SIG-M5 (cell line): ENCODE data around the gene NDUFA12.

Experiments
- DNase-seq: peaks from one replicate; lab custom pipeline; 2025; lab: John Stamatoyannopoulos, UW

The NDUFA12 gene

DNA sequence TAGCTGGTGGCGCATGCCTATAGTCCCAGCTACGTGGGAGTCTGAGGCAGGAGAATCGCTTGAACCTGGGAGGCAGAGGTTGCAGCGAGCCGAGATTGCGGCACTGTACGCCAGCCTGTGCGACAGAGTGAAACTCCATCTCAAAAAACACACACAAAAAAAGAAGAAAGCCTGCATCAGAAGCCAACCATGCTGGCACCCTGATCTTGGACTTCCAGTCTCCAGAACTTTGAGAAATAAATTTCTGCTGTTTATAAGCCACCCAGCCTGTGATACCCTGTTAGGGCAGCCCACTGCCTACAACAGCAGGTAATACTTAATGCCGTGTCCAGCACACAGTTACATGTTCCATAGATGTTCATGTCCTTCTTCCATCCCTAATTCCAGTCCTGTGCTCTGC lies 62.7 kb downstream of the NDUFA12 start:
- DNase-seq, result no peak

DNA sequence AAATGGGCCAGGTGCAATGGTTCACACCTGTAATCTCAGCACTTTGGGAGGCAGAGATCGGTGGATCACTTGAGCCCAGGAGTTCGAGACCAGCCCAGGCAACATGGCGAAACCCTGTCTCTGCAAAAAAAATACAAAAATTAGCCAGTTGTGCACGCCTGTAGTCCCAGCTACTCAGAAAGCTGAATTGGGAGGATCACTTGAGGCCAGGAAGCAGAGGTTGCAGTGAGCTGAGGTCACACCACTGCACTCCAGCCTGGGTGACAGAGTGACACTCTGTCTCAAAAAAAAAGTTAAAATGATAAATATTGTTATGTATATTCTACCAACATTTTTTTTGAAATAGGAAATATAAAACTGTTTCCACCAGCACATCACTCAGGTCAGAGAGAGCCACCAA lies 64.9 kb downstream of the NDUFA12 start:
- DNase-seq, result no peak

DNA sequence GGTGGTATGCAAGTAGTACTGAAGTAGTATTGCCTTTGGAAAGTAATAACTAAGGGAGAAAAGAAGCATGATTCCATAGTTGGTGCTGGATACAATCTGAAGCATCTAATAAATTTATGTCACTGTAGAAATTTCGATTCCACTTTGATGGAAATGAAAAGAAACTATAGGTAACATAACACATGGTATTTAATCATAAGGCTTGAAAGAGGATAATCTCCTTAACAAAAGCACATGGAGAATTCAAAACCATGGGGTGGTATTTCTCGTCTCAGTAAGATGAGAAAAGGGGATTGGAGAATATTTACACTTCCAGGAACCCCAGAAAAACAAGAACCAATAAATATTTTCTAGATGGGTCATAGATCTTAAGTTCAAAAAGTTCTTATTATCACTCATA lies 72.7 kb downstream of the NDUFA12 start:
- no peak for DNase-seq

DNA sequence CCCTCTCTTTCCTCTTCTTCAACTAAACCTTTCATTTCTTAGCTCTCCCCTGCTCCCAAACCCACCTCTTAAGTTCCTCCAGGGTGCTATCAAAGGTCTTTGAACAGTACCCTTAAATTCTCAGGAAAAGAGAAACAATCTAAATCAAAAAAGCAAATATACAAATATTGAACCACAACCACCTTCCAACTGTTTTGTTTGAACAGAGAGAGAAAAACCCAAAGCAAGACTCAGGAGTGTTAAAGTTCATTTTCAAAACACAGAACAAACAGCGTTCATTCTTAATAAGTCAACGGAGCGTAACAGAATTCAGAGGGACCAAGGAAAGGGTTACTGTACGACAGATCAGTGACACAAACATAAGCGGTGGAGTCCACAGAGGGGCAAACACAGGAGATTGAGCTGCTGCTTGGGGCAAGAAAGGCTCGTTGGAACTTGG lies 73.3 kb downstream of the NDUFA12 start:
- DNase-seq, result no peak

DNA sequence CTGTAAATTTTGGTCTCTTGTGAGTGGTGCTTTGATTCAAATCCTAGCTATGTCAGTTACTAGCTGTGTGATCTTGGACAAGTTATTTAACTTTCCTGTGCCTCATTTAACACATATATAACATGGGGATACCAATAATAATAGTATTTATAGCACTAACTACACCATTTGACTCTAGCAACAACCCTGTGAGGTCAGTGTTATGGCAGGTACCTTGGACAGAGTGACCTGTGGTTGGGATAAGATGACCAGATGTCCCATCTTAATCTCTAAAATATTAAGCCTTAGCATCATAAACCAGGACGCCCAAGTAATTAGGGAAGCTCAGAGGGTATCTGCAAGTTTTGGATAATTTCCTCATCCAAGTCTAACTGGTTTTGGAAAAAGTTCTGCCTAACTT lies 73.7 kb downstream of the NDUFA12 start:
- no peak for DNase-seq

- no peak for DNase-seq
These were observed 77.8 kb downstream of the NDUFA12 start for GRCh38 chr12:94925729-94926128.

DNA sequence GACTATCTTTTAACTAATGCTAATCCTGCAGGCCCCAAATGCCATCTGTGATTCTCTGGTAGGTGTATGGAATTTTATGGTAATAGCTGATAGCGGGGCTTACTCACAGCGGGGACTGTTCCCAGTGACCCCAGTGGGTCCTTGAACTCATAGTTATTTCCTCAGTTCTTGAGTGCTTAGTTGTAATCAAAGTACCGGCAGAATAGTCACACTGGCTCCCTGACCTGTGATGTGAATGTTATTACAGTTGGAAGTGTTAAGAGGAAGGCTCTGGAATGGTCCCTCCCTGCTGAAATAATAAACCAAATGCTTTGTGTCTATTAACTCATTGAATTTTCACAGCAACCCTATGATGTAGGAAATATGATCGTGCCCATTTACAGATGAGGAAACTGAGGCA lies 78.3 kb downstream of the NDUFA12 start:
- DNase-seq, result no peak

DNA sequence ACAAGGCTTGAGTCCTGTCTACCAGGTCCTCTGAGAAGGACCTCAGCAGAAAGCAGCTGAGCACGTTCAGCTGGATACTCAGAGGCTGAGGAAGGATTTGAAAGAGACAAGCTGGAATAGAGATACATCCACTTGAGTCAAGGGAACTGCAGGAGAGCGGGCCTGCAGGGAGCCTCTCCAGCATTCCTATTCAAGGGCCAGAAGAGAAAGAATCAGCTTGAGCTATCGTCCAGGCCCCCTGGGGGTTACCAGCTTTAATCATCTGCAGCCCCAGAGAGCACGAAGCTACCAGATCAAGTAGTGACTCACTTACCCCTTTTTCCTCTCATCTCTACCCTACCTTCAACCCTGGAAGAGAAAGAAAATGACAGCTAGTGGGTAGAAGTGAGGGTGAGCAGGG lies 80.9 kb downstream of the NDUFA12 start:
- DNase-seq, result no peak
